Neuronal stem cell (in vitro differentiated cells): ENCODE results near the gene PEX26.

Experiments used
- DNase-seq: peaks from one replicate; pipeline ENCODE4 v3.0.0-alpha.2; 2013; ENCODE audit warnings: low spot score
- H2AFZ ChIP-seq: one replicate; pipeline ENCODE4 v1.6.1; 2013; ENCODE audit warnings: mild to moderate bottlenecking, low read length, inconsistent platforms
- H2AK5ac ChIP-seq: 2 replicates; pipeline ENCODE4 v1.6.1; 2013; ENCODE audit warnings: low read depth, mild to moderate bottlenecking, inconsistent platforms, low read length, moderate library complexity, mixed read lengths
- H2BK120ac ChIP-seq: 2 replicates; pipeline ENCODE4 v1.6.1; 2013; ENCODE audit warnings: low read depth, mild to moderate bottlenecking, inconsistent platforms, low read length, moderate library complexity, mixed read lengths
- H2BK12ac ChIP-seq: one replicate; pipeline ENCODE4 v1.6.1; 2013; ENCODE audit warnings: low read length, inconsistent platforms
- H2BK15ac ChIP-seq: 2 replicates; pipeline ENCODE4 v1.6.1; 2013; ENCODE audit warnings: mild to moderate bottlenecking, low read length, inconsistent platforms, mixed read lengths
- H2BK5ac ChIP-seq: one replicate; pipeline ENCODE4 v1.6.1; 2013; ENCODE audit warnings: inconsistent platforms, mild to moderate bottlenecking, low read length, moderate library complexity
- H3K14ac ChIP-seq: one replicate; pipeline ENCODE4 v1.6.1; 2013; ENCODE audit warnings: low read length, inconsistent platforms
- H3K18ac ChIP-seq: 2 replicates; pipeline ENCODE4 v1.6.1; 2013; ENCODE audit warnings: low read length, inconsistent platforms
- H3K23ac ChIP-seq: 2 replicates; pipeline ENCODE4 v1.6.1; 2013; ENCODE audit warnings: low read depth, mild to moderate bottlenecking, mixed read lengths, low read length, inconsistent platforms; ENCODE audit not compliant: poor library complexity
- H3K27ac ChIP-seq: replicated peaks from 3 replicates; pipeline ENCODE4 v1.5.1; 2013; ENCODE audit warnings: low read length, inconsistent platforms
- H3K27me3 ChIP-seq, 3 experiments: 2 replicates each; pipeline ENCODE4 v1.6.1; 2013; ENCODE audit warnings: low read length in 3 of 3, mild to moderate bottlenecking in 2 of 3, inconsistent platforms in 1 of 3, low read depth in 1 of 3, mixed read lengths in 1 of 3, moderate library complexity in 1 of 3; ENCODE audit not compliant: control insufficient read depth in 3 of 3, insufficient read depth in 3 of 3
- H3K36me3 ChIP-seq, 2 donors: replicated peaks in 1 of 2; 2 replicates each; pipeline ENCODE4 v1.6.1; 2013; ENCODE audit warnings: low read length in 2 of 2; ENCODE audit not compliant: control insufficient read depth in 2 of 2, insufficient read depth in 2 of 2
- H3K4ac ChIP-seq: 2 replicates; pipeline ENCODE4 v1.6.1; 2013; ENCODE audit warnings: inconsistent platforms, mild to moderate bottlenecking, low read length, moderate library complexity
- H3K4me1 ChIP-seq, 2 donors: 1 replicate in 1 of 2; 2 replicates in 1 of 2; pipeline ENCODE4 v1.6.1; 2013; ENCODE audit warnings: low read length in 2 of 2, low read depth in 1 of 2; ENCODE audit not compliant: control insufficient read depth in 2 of 2, insufficient read depth in 1 of 2
- H3K4me2 ChIP-seq: one replicate; pipeline ENCODE4 v1.6.1; 2013; ENCODE audit warnings: mild to moderate bottlenecking, low read length, inconsistent platforms; ENCODE audit not compliant: insufficient read depth, poor library complexity, severe bottlenecking
- H3K4me3 ChIP-seq, 2 donors: 2 replicates each; pipeline ENCODE4 v1.5.1; 2013; ENCODE audit warnings: low read length in 2 of 2, mild to moderate bottlenecking in 2 of 2, inconsistent platforms in 1 of 2, moderate library complexity in 1 of 2
- H3K79me1 ChIP-seq: one replicate; pipeline ENCODE4 v1.6.1; 2013; ENCODE audit warnings: low read depth, mild to moderate bottlenecking, inconsistent platforms, low read length, moderate library complexity
- H3K9ac ChIP-seq: one replicate; pipeline ENCODE4 v1.6.1; 2013; ENCODE audit warnings: mild to moderate bottlenecking, low read depth, low read length, inconsistent platforms; ENCODE audit not compliant: poor library complexity
- H3K9me3 ChIP-seq, 2 donors: replicated peaks in 1 of 2; 2 replicates each; pipeline versions ENCODE3 to v1.6.1; 2013; ENCODE audit warnings: low read length in 2 of 2, mild to moderate bottlenecking in 2 of 2, inconsistent platforms in 1 of 2, low read depth in 1 of 2, mixed read lengths in 1 of 2, moderate library complexity in 1 of 2; ENCODE audit not compliant: control insufficient read depth in 2 of 2, insufficient read depth in 1 of 2
- H4K8ac ChIP-seq: one replicate; pipeline ENCODE4 v1.6.1; 2013; ENCODE audit warnings: low read depth, mild to moderate bottlenecking, inconsistent platforms, low read length, moderate library complexity
- H4K91ac ChIP-seq: one replicate; pipeline ENCODE4 v1.6.1; 2013; ENCODE audit warnings: low read length, low read depth, mild to moderate bottlenecking, inconsistent platforms; ENCODE audit not compliant: poor library complexity
- WGBS, 2 donors: extraction: QIAGEN DNeasy Blood & Tissue Kit; methylation state at CpG; one replicate each; pipeline ENCODE4 v1.1.7; 2013; ENCODE audit warnings: missing lambda C conversion rate in 2 of 2, mixed read lengths in 1 of 2; ENCODE audit not compliant: insufficient read length in 2 of 2, insufficient replicate concordance in 1 of 2; ENCODE audit errors: extremely low coverage in 2 of 2; 5-methylcytosine and 5-hydroxymethylcytosine counted together

Gene PEX26

DNA sequence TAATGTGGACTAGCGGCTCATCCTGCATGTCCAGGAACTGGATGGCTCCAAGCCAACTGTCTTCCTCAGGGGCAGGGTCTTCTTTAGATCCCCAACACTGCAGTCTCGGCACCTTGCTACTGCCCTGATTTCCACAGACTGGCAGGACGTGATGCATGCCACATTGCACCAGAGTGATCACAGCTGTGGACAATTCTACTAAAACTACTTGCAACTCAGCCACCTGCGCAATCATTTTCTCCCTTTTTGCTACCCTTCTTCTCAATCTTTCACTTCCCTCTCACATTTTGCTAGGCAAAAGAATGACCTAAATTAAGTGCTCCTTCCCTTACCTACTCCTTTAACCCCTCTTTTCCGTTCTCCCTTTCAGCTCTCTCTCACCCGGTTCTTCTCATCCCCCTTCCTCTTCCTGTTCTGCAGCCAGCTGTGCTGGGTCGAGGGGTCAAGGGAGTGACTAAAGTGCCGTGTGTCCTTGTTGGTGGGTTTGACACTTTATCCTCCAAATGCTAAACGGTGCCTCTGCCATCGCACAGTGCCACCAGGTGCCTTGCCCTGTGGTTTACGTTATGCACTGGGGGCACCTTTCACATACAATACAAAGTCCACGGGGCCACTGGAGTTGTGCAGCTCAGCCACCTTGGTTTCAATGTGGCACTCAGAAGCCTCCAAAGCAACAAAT lies 11.5 kb upstream of the PEX26 start:
- Histone ChIP-seq H3K4me2 (no peak overlapping the region), H3K14ac (no peak overlapping the region), H3K18ac (peak overlapping the region; percentile 66), H3K27ac (no peak overlapping the region), H3K9me3 (no peaks in the 10 kb centered on the region), H3K4me1 (peaks cover 1 to 3% of the 10 kb centered on the region in 2 donors), H3K4me3 (no peak overlapping the region), H2AFZ (no peak overlapping the region), H2BK12ac (no peak overlapping the region), H3K9ac (no peak overlapping the region), H2BK120ac (no peak overlapping the region), H3K79me1 (no peaks in the 10 kb centered on the region), H3K27me3 (peaks cover 0 to 55% (median 0%) of the 10 kb centered on the region in 3 experiments), H3K36me3 (no peaks in the 10 kb centered on the region), H2AK5ac (no peak overlapping the region), H4K91ac (no peak overlapping the region), H4K8ac (no peak overlapping the region), H3K23ac (no peak overlapping the region), H3K4ac (no peak overlapping the region), H2BK5ac (no peak overlapping the region), H2BK15ac (peak overlapping the region; percentile 59)
- no peak for DNase-seq
- no CpG with 5 or more reads among the region's 12 CpGs for WGBS, 2 donors

DNA sequence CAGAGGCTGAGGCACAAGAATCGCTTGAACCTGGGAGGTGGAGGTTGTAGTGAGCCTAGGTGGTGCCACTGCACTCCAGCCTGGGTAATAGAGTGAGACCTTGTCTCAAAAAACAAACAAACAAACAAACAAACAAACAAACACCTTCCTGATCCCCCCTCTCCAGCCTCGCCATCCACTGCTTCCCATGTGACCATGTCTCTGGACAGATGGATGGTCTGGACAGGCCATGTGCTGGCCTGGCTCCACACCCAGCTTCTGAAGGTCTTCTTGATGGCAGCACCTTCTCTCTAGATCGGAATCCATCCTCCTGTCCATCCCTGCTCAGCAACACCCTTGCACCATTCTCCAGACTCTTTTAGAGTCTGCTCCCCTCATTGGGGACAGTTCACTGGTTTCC lies 10.7 kb upstream of the PEX26 start:
- no peak overlapping the region for H4K8ac ChIP-seq
- H2BK15ac ChIP-seq = no peak overlapping the region
- H3K4me3 ChIP-seq = no peak overlapping the region
- no peak overlapping the region for H2BK120ac ChIP-seq
- no peak overlapping the region for H3K27ac ChIP-seq
- no peak overlapping the region for H3K14ac ChIP-seq
- H3K79me1 ChIP-seq = no peaks in the 10 kb centered on the region
- no peak overlapping the region for H3K18ac ChIP-seq
- no peak overlapping the region for H2BK12ac ChIP-seq
- no peak overlapping the region for H3K4ac ChIP-seq
- no peak overlapping the region for H3K9ac ChIP-seq
- H3K23ac ChIP-seq = no peak overlapping the region
- H3K36me3 ChIP-seq = no peaks in the 10 kb centered on the region
- H2AFZ ChIP-seq = no peak overlapping the region
- no peak overlapping the region for H3K4me2 ChIP-seq
- peaks cover 0 to 55% (median 0%) of the 10 kb centered on the region in 3 experiments for H3K27me3 ChIP-seq
- no peak overlapping the region for H2AK5ac ChIP-seq
- no peak for DNase-seq
- peak overlapping the region; percentile 68 for H4K91ac ChIP-seq
- no peak overlapping the region for H2BK5ac ChIP-seq
- H3K9me3 ChIP-seq = no peaks in the 10 kb centered on the region
- H3K4me1 ChIP-seq = no peaks in the 10 kb centered on the region
- no CpG with 5 or more reads among the region's 3 CpGs for WGBS, 2 donors

DNA sequence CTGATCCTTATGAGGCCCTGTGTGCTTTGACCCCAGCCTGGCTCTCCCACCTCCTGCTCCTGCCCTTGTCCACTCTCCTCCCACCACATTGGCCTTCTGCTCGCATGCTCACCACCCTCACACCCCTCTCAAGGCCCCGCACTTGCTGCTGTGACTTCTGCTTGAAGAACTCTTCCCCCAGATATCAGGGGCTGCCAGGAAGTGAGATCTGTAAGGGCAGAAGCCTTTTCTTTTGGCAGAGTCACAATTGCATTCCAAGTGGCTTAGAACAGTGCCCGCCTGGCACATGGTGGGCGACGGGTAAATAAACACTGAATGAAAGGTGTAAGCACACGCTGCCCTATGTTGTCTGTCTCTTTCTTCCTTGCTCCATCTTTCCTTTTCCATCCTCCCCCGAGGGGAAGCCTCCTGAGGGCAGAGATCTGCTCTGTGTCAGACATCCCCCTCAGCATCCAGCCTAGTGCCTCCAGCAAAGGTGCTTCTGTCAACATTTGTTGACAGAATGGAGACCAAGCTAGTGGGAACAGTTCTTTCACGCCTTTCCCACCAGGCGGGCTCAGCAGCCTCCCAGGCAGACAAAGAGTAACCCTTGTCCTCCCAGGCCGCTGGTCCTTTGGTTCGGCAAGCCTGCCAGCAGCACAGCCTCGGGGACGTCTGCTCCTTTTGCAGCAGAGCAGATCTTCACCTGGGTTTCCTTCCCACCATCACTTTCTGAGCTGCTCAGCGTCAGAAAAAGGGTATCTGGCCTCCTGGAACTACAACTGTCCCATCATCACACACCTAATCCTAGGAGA lies 10.0 kb upstream of the PEX26 start:
- no CpG with 5 or more reads among the region's 14 CpGs for WGBS, 2 donors
- no peak overlapping the region for H3K4ac ChIP-seq

DNA sequence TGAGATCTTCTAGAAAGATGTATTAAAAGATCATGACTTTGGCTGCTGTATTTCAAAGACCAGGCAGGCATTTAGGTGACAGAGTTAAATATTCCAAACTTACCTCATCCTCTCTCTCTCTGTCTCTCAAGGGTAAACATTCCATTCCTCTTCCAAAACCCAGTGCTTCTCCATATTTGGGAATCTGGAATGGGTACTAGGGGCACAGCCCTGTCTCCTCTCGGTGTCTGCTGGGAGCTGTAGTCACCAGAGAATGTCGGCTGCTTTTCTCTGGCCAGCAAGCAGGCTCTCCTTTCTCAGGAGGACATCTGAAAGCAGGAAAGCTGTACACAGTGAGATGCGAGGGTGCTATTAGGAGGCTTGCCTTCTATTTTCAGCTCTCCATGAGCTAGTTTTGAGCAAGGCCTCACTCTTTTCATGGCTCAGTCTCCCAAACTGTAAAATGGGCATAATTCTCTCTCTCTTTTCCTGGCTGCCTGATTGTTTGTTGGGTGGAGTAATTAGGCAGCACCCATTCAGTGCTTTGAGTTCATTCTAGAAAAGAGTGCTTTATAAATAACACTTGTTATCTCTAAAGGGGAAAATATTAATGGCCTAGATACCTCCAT lies 9.3 kb upstream of the PEX26 start:
- Histone ChIP-seq H3K4me1 (no peaks in the 10 kb centered on the region), H2AK5ac (no peak overlapping the region), H3K14ac (no peak overlapping the region), H3K27ac (no peak overlapping the region), H3K4me2 (no peak overlapping the region), H4K8ac (no peak overlapping the region), H2BK5ac (no peak overlapping the region), H3K4me3 (no peak overlapping the region), H3K4ac (no peak overlapping the region), H3K79me1 (no peaks in the 10 kb centered on the region), H2BK15ac (no peak overlapping the region), H4K91ac (no peak overlapping the region), H3K9ac (no peak overlapping the region), H3K36me3 (no peaks in the 10 kb centered on the region), H3K23ac (no peak overlapping the region), H3K27me3 (peaks cover 0 to 55% (median 0%) of the 10 kb centered on the region in 3 experiments), H2AFZ (no peak overlapping the region), H3K18ac (no peak overlapping the region), H2BK120ac (no peak overlapping the region), H3K9me3 (no peaks in the 10 kb centered on the region), H2BK12ac (no peak overlapping the region)
- WGBS, 2 donors = no CpG with 5 or more reads among the region's 3 CpGs
- DNase-seq = no peak

More for the DNA sequence above, 10.0 kb upstream of the PEX26 start:
- H3K18ac ChIP-seq = no peak overlapping the region
- no peak overlapping the region for H3K23ac ChIP-seq
- H2AK5ac ChIP-seq = no peak overlapping the region
- no peak overlapping the region for H2AFZ ChIP-seq
- H4K91ac ChIP-seq = peak overlapping the region; percentile 68
- H3K9ac ChIP-seq = no peak overlapping the region
- no peaks in the 10 kb centered on the region for H3K79me1 ChIP-seq
- no peak overlapping the region for H3K14ac ChIP-seq
- no peak overlapping the region for H2BK12ac ChIP-seq
- no peaks in the 10 kb centered on the region for H3K4me1 ChIP-seq
- H4K8ac ChIP-seq = no peak overlapping the region
- H3K4me2 ChIP-seq = no peak overlapping the region
- H3K9me3 ChIP-seq = no peaks in the 10 kb centered on the region
- no peak for DNase-seq
- H3K27me3 ChIP-seq = peaks cover 0 to 55% (median 0%) of the 10 kb centered on the region in 3 experiments
- no peak overlapping the region for H3K27ac ChIP-seq
- no peak overlapping the region for H2BK5ac ChIP-seq
- H3K36me3 ChIP-seq = no peaks in the 10 kb centered on the region
- H2BK15ac ChIP-seq = no peak overlapping the region
- no peak overlapping the region for H3K4me3 ChIP-seq
- no peak overlapping the region for H2BK120ac ChIP-seq
